ENCODE data around the gene RANBP3. TPM values are rescaled to one million over a fixed set of nuclear protein-coding genes. Genes with fewer than 3 reads are reported as not detected.

The RANBP3 gene
- total RNA-seq, 1 experiment from 2014 or later = 44.1 TPM

DNA sequence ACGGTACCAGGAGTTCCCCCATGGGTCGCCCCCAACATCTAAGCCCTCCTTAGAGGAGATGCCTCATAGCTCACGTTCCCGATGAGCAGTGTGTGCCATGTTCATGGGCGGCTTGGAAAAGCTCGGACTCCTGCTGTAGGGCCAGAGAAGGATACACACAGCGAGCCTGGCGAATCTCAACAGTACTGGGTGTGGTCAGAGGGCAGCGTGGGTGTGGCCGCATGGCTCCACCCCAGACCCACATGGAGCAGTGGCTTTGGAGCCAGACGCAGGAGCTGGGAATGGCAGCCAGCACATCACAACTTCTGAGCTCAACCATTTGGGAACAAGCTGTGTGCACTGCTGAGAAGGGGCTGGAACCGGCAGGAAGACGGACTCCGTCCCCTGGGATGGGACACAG, 48.3 kb downstream of the RANBP3 start:
- BruUV-seq (replicated peaks) = no TSS peak

GRCh38 chr19:5929179-5929578, 48.8 kb downstream of the RANBP3 start:
- POLR2A ChIA-PET (ENCODE audit: unreplicated experiment) = no interaction called here

More for the DNA sequence above, 48.3 kb downstream of the RANBP3 start:
- H3K79me2 ChIP-seq (ENCODE audit: low read depth) = no peaks in the 10 kb centered on the region
- DNase-seq = no peak
- no peak overlapping the region for H3K4me2 ChIP-seq
- H4K20me1 ChIP-seq (ENCODE audit: insufficient read depth) = no peaks in the 10 kb centered on the region
- no peaks in the 10 kb centered on the region for H3F3A ChIP-seq (ENCODE audit: insufficient read depth, low read depth)
- no peak for TF ChIP-seq EZH2 (IDR thresholded peaks at IDR 0.05; ENCODE audit: low read depth)
- TF ChIP-seq, protein P1, sequence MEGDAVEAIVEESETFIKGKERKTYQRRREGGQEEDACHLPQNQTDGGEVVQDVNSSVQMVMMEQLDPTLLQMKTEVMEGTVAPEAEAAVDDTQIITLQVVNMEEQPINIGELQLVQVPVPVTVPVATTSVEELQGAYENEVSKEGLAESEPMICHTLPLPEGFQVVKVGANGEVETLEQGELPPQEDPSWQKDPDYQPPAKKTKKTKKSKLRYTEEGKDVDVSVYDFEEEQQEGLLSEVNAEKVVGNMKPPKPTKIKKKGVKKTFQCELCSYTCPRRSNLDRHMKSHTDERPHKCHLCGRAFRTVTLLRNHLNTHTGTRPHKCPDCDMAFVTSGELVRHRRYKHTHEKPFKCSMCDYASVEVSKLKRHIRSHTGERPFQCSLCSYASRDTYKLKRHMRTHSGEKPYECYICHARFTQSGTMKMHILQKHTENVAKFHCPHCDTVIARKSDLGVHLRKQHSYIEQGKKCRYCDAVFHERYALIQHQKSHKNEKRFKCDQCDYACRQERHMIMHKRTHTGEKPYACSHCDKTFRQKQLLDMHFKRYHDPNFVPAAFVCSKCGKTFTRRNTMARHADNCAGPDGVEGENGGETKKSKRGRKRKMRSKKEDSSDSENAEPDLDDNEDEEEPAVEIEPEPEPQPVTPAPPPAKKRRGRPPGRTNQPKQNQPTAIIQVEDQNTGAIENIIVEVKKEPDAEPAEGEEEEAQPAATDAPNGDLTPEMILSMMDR (conservative IDR thresholded peaks at IDR 0.05) = no peak
- intact Hi-C loops (cut with micrococcal nuclease; ENCODE audit: unreplicated experiment) = no loop called here
- H3K9me3 ChIP-seq (ENCODE audit: insufficient read depth, low read depth) = no peaks in the 10 kb centered on the region
- H3K27ac ChIP-seq = no peak overlapping the region
- H3K9me2 ChIP-seq (ENCODE audit: insufficient read depth) = no peaks in the 10 kb centered on the region
- CTCF ChIA-PET = no interaction called here
- H3K4me1 ChIP-seq (replicated peaks; ENCODE audit: insufficient read depth) = no peaks in the 10 kb centered on the region
- H2AFZ ChIP-seq = no peak overlapping the region
- H3K27me3 ChIP-seq (ENCODE audit: insufficient read depth, low read depth) = no peaks in the 10 kb centered on the region
- no peaks in the 10 kb centered on the region for H3K36me3 ChIP-seq (ENCODE audit: low read depth)
- POLR2A ChIA-PET (ENCODE audit: unreplicated experiment) = no interaction called here
- H3K4me3 ChIP-seq = no peak overlapping the region

DNA sequence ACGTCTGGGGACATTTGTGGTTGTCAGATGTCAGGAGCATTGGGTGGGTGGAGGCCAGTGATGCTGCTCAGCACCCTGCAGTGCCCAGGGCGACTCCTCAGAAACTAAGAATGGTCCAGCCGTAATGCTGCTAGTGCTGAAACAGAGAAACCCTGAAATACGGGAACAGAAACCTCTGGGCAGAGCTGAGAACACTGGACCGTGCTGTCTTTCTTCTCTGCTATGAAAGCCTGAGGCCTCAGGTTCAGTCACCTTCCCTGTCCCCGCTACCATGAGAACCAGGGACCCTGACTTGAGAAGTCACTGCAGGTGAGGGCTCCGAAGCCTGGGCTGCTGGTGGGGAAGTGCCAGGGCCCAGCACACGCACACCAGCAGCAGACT, 50.5 kb downstream of the RANBP3 start:
- Histone ChIP-seq H3K9me2 (ENCODE audit: insufficient read depth) (no peaks in the 10 kb centered on the region), H3F3A (ENCODE audit: insufficient read depth, low read depth) (no peaks in the 10 kb centered on the region), H3K4me1 (replicated peaks; ENCODE audit: insufficient read depth) (no peaks in the 10 kb centered on the region), H3K36me3 (ENCODE audit: low read depth) (no peaks in the 10 kb centered on the region), H3K4me3 (no peak overlapping the region), H3K79me2 (ENCODE audit: low read depth) (no peaks in the 10 kb centered on the region), H3K4me2 (no peak overlapping the region), H3K9me3 (ENCODE audit: insufficient read depth, low read depth) (no peaks in the 10 kb centered on the region), H3K27ac (no peak overlapping the region), H3K27me3 (ENCODE audit: insufficient read depth, low read depth) (no peaks in the 10 kb centered on the region), H2AFZ (no peak overlapping the region), H4K20me1 (ENCODE audit: insufficient read depth) (no peaks in the 10 kb centered on the region)
- TF ChIP-seq EZH2 (IDR thresholded peaks at IDR 0.05; ENCODE audit: low read depth) = no peak
- TF ChIP-seq, protein P1 (conservative IDR thresholded peaks at IDR 0.05) = no peak
- BruUV-seq (replicated peaks) = no TSS peak
- POLR2A ChIA-PET (ENCODE audit: unreplicated experiment) = no interaction called here
- CTCF ChIA-PET = no interaction called here
- intact Hi-C loops (cut with micrococcal nuclease; ENCODE audit: unreplicated experiment) = no loop called here
- DNase-seq = no peak

More at GRCh38 chr19:5929179-5929578, 48.8 kb downstream of the RANBP3 start:
- Histone ChIP-seq H2AFZ (no peak overlapping the region), H3K4me2 (no peak overlapping the region), H3K36me3 (ENCODE audit: low read depth) (no peaks in the 10 kb centered on the region), H3K4me3 (no peak overlapping the region), H3K9me2 (ENCODE audit: insufficient read depth) (no peaks in the 10 kb centered on the region), H3K27me3 (ENCODE audit: insufficient read depth, low read depth) (no peaks in the 10 kb centered on the region), H3K4me1 (replicated peaks; ENCODE audit: insufficient read depth) (no peaks in the 10 kb centered on the region), H3K79me2 (ENCODE audit: low read depth) (no peaks in the 10 kb centered on the region), H4K20me1 (ENCODE audit: insufficient read depth) (no peaks in the 10 kb centered on the region), H3K9me3 (ENCODE audit: insufficient read depth, low read depth) (no peaks in the 10 kb centered on the region), H3K27ac (no peak overlapping the region), H3F3A (ENCODE audit: insufficient read depth, low read depth) (no peaks in the 10 kb centered on the region)
- CTCF ChIA-PET = no interaction called here
- intact Hi-C loops (cut with micrococcal nuclease; ENCODE audit: unreplicated experiment) = no loop called here
- no peak for TF ChIP-seq EZH2 (IDR thresholded peaks at IDR 0.05; ENCODE audit: low read depth)
- TF ChIP-seq, protein P1 (conservative IDR thresholded peaks at IDR 0.05) = no peak
- DNase-seq = no peak
- BruUV-seq (replicated peaks) = no TSS peak

Measured in PC-9 (cell line).